HG03159 (cell line): ENCODE data around the gene MRPL4.

Experiments used
- ATAC-seq: cut with Tn5 transposase; IDR thresholded peaks from one replicate; pipeline ENCODE4 v1.9.1; 2021; ENCODE audit warnings: mild to moderate bottlenecking, moderate library complexity; ENCODE audit not compliant: unreplicated experiment

Gene MRPL4

GRCh38 chr19:10251792-10252694 lies at the start of gene MRPL4:
Gene MRPL4 (plus strand): TSS chr19:10252214. CDS start chr19:10252254, 40 bp downstream.
- ATAC-seq: peak; percentile 83

GRCh38 chr19:10203686-10204085 lies 48.3 kb upstream of the MRPL4 start:
- no peak for ATAC-seq

GRCh38 chr19:10205636-10206035 lies 46.4 kb upstream of the MRPL4 start:
- ATAC-seq: no peak

GRCh38 chr19:10206226-10206885 lies 45.7 kb upstream of the MRPL4 start:
- no peak for ATAC-seq

- no peak for ATAC-seq
Measured at GRCh38 chr19:10207026-10207425, 45.0 kb upstream of the MRPL4 start.

- ATAC-seq: no peak
Measured at GRCh38 chr19:10209315-10209714, 42.7 kb upstream of the MRPL4 start.

- no peak for ATAC-seq
Measured at GRCh38 chr19:10211061-10211460, 41.0 kb upstream of the MRPL4 start.

- no peak for ATAC-seq
Measured at GRCh38 chr19:10211691-10212090, 40.3 kb upstream of the MRPL4 start.

GRCh38 chr19:10214784-10215183 lies 37.2 kb upstream of the MRPL4 start:
- no peak for ATAC-seq

- ATAC-seq: no peak
Measured at GRCh38 chr19:10217085-10217484, 34.9 kb upstream of the MRPL4 start.

GRCh38 chr19:10219678-10220077 lies 32.3 kb upstream of the MRPL4 start:
- ATAC-seq: no peak

GRCh38 chr19:10220695-10221094 lies 31.3 kb upstream of the MRPL4 start:
- no peak for ATAC-seq

- no peak for ATAC-seq
Measured at GRCh38 chr19:10222201-10222890, 29.7 kb upstream of the MRPL4 start.

GRCh38 chr19:10223488-10224213 lies 28.4 kb upstream of the MRPL4 start:
- ATAC-seq: no peak

GRCh38 chr19:10224337-10224736 lies 27.7 kb upstream of the MRPL4 start:
- no peak for ATAC-seq

- no peak for ATAC-seq
Measured at GRCh38 chr19:10226021-10226375, 26.0 kb upstream of the MRPL4 start.

- ATAC-seq: no peak
Measured at GRCh38 chr19:10226376-10227025, 25.5 kb upstream of the MRPL4 start.

- ATAC-seq: no peak
Measured at GRCh38 chr19:10227026-10227971, 24.7 kb upstream of the MRPL4 start.

- no peak for ATAC-seq
Measured at GRCh38 chr19:10228393-10228792, 23.6 kb upstream of the MRPL4 start.
